Bronchial epithelial cell (primary cell): ENCODE data around the gene IGF2BP2. TPM values are rescaled to one million over a fixed set of nuclear protein-coding genes. Genes with fewer than 3 reads are reported as not detected.

Experiments
- DNase-seq: peaks from one replicate; pipeline ENCODE4 v3.0.0-alpha.2; 2010; ENCODE audit warnings: low read depth
- FAIRE-seq: peaks from 2 replicates; lab custom pipeline; 2011; peaks lifted over from hg19 to GRCh38; lab: Jason Lieb, UNC
- H3K27me3 ChIP-seq: 2 replicates; pipeline ENCODE4 v1.5.1; 2011; ENCODE audit warnings: low read length; ENCODE audit not compliant: control insufficient read depth, insufficient read depth
- H3K36me3 ChIP-seq: 2 replicates; pipeline ENCODE4 v1.5.1; 2011; ENCODE audit warnings: low read length; ENCODE audit not compliant: control insufficient read depth, insufficient read depth
- H3K4me3 ChIP-seq: 2 replicates; pipeline ENCODE4 v1.5.1; 2011; ENCODE audit warnings: mild to moderate bottlenecking, low read depth, low read length, control low read depth
- CTCF ChIP-seq: IDR thresholded peaks from 2 replicates; pipeline ENCODE4 v1.5.1; 2011; ENCODE audit warnings: mild to moderate bottlenecking, moderate library complexity, low read length, control low read depth, inconsistent platforms; ENCODE audit not compliant: insufficient read depth, severe bottlenecking
- total RNA-seq: library from RNA; depleted of rRNA; stranded (reverse); fragments of >200 nt; gene quantifications from 2 replicates; pipeline ENCODE4 v1.2.1, GENCODE V29; 2014

IGF2BP2 gene
- total RNA-seq, 1 donor from 2014 or later = 37.1 TPM

- no peaks in the 10 kb centered on the region for H3K27me3 ChIP-seq
- H3K36me3 ChIP-seq = no peaks in the 10 kb centered on the region
- FAIRE-seq (no peak), DNase-seq (peak; percentile 85)
- no peak overlapping the region for H3K4me3 ChIP-seq
- no peak for TF ChIP-seq CTCF
Observed at GRCh38 chr3:185732782-185733181, 92.1 kb downstream of the IGF2BP2 start.

- FAIRE-seq = no peak
- Histone ChIP-seq H3K4me3 (no peak overlapping the region), H3K27me3 (no peaks in the 10 kb centered on the region), H3K36me3 (no peaks in the 10 kb centered on the region)
- no peak for DNase-seq
- no peak for TF ChIP-seq CTCF
Observed at GRCh38 chr3:185730550-185730949, 94.3 kb downstream of the IGF2BP2 start.

GRCh38 chr3:185729337-185730055 lies 95.3 kb downstream of the IGF2BP2 start:
- DNase-seq (peak; percentile 97), FAIRE-seq (no peak)
- Histone ChIP-seq H3K4me3 (no peak overlapping the region), H3K27me3 (no peaks in the 10 kb centered on the region), H3K36me3 (no peaks in the 10 kb centered on the region)
- no peak for TF ChIP-seq CTCF

GRCh38 chr3:185728630-185729336 lies 96.1 kb downstream of the IGF2BP2 start:
- no peak for TF ChIP-seq CTCF
- Histone ChIP-seq H3K27me3 (no peaks in the 10 kb centered on the region), H3K4me3 (no peak overlapping the region), H3K36me3 (no peaks in the 10 kb centered on the region)
- FAIRE-seq = no peak
- DNase-seq = no peak

- FAIRE-seq = peak; percentile 18
- DNase-seq = peak; percentile 99
- no peak for TF ChIP-seq CTCF
- H3K27me3 ChIP-seq = no peaks in the 10 kb centered on the region
- no peak overlapping the region for H3K4me3 ChIP-seq
- no peaks in the 10 kb centered on the region for H3K36me3 ChIP-seq
Observed at GRCh38 chr3:185727873-185728272, 97.0 kb downstream of the IGF2BP2 start.
